SU-DHL-6 (cell line): Measurements from ENCODE around the gene QSOX2.

ENCODE experiments used
- H2AFZ ChIP-seq: fragments of 200-600 bp; sonication (generic); 2 replicates; pipeline ENCODE4 v1.6.1; 2014; ENCODE audit warnings: low read depth, mild to moderate bottlenecking, moderate library complexity, mixed read lengths, antibody characterized with exemption, low read length; ENCODE audit not compliant: severe bottlenecking
- H3F3A ChIP-seq: fragments of 200-600 bp; shearing (Covaris generic); 2 replicates; pipeline ENCODE4 v1.6.0; 2016; ENCODE audit warnings: antibody characterized with exemption, mild to moderate bottlenecking; ENCODE audit not compliant: insufficient read depth
- H3K27ac ChIP-seq: fragments of 200-600 bp; sonication (generic); 2 replicates; pipeline ENCODE4 v1.5.1; 2016; ENCODE audit warnings: low read depth, mild to moderate bottlenecking, low read length, moderate library complexity, mixed read lengths
- H3K27me3 ChIP-seq: fragments of 200-600 bp; sonication (generic), shearing (Covaris generic); 2 replicates; pipeline ENCODE4 v1.6.0; 2014; ENCODE audit warnings: mild to moderate bottlenecking, low read length
- H3K36me3 ChIP-seq: fragments of 200-600 bp; sonication (generic); 2 replicates; pipeline ENCODE4 v1.6.1; 2014; ENCODE audit warnings: mild to moderate bottlenecking, low read length, mixed read lengths
- H3K4me2 ChIP-seq: fragments of 300-600, 200-600 bp; shearing (Covaris generic), sonication (generic); 2 replicates; pipeline ENCODE4 v1.6.0; 2014; ENCODE audit warnings: low read length, low read depth, mild to moderate bottlenecking; ENCODE audit not compliant: poor library complexity, severe bottlenecking
- H3K4me3 ChIP-seq: fragments of 200-600 bp; sonication (generic); 2 replicates; pipeline ENCODE4 v1.5.1; 2014; ENCODE audit warnings: antibody characterized with exemption, low read length, mild to moderate bottlenecking, mixed read lengths; ENCODE audit not compliant: insufficient read depth, poor library complexity, severe bottlenecking
- H3K79me2 ChIP-seq: fragments of 200-600 bp; sonication (generic); 2 replicates; pipeline ENCODE4 v1.6.1; 2014; ENCODE audit warnings: mild to moderate bottlenecking, low read length, moderate library complexity; ENCODE audit not compliant: insufficient read depth
- H3K9ac ChIP-seq: fragments of 200-600 bp; sonication (generic); 2 replicates; pipeline ENCODE4 v1.7.0; 2014; ENCODE audit warnings: mild to moderate bottlenecking, low read length
- H3K9me2 ChIP-seq: fragments of 200-600 bp; sonication (generic); replicated peaks from 2 replicates; pipeline ENCODE4 v1.6.1; 2014; ENCODE audit warnings: low read length; ENCODE audit not compliant: insufficient read depth
- H3K9me3 ChIP-seq: fragments of 200-600 bp; sonication (generic); 2 replicates; pipeline ENCODE4 v1.6.1; 2014; ENCODE audit warnings: low read length, mixed read lengths; ENCODE audit not compliant: insufficient read depth
- H4K20me1 ChIP-seq: fragments of 200-600 bp; sonication (generic); 2 replicates; pipeline ENCODE4 v1.6.1; 2014; ENCODE audit warnings: low read depth, mild to moderate bottlenecking, antibody characterized with exemption, low read length, moderate library complexity, mixed read lengths
- CTCF ChIP-seq: fragments of 200-600 bp; sonication (generic); IDR thresholded peaks from one replicate; pipeline ENCODE4 v1.5.1; 2017; ENCODE audit warnings: antibody characterized with exemption, mild to moderate bottlenecking, low read length, moderate library complexity; ENCODE audit not compliant: insufficient read depth, poor library complexity, severe bottlenecking
- EZH2phosphoT487 ChIP-seq: fragments of 200-600 bp; sonication (generic), shearing (Covaris generic); conservative IDR thresholded peaks from 2 replicates; pipeline ENCODE4 v1.6.1; 2018; ENCODE audit warnings: mild to moderate bottlenecking, antibody characterized with exemption, low read length, moderate library complexity, mixed read lengths

The QSOX2 gene

DNA sequence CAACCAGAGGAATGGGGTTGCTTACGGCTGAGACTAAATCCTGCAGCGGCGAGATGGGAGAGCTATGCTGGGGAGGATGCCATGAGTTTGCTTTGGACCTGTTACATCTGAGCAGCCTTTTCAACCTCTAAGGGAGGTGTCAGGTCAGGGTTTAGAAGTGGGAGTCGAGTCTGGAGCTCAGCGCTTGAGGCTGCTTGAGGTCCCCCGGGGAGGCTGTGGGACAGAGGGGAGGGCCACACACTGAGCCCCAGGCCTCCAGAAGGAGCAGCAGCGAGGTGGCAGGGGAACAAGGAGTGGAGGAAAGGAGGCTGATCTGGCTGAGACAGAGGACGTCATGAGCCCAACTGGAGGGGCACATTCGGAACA is 1.9 kb upstream of the QSOX2 start:
- no peaks in the 10 kb centered on the region for H3K9me2 ChIP-seq
- H3K36me3 ChIP-seq = no peaks in the 10 kb centered on the region
- peaks cover 27% of the 10 kb centered on the region for H3K79me2 ChIP-seq
- H3K27ac ChIP-seq = no peak overlapping the region
- H3K4me2 ChIP-seq = no peak overlapping the region
- H3K27me3 ChIP-seq = no peaks in the 10 kb centered on the region
- H3F3A ChIP-seq = peaks cover 23% of the 10 kb centered on the region
- H4K20me1 ChIP-seq = no peaks in the 10 kb centered on the region
- no peak overlapping the region for H2AFZ ChIP-seq
- no peak for TF ChIP-seq EZH2phosphoT487
- no peak for TF ChIP-seq CTCF
- no peak overlapping the region for H3K4me3 ChIP-seq
- no peak overlapping the region for H3K9ac ChIP-seq
- no peaks in the 10 kb centered on the region for H3K9me3 ChIP-seq

DNA sequence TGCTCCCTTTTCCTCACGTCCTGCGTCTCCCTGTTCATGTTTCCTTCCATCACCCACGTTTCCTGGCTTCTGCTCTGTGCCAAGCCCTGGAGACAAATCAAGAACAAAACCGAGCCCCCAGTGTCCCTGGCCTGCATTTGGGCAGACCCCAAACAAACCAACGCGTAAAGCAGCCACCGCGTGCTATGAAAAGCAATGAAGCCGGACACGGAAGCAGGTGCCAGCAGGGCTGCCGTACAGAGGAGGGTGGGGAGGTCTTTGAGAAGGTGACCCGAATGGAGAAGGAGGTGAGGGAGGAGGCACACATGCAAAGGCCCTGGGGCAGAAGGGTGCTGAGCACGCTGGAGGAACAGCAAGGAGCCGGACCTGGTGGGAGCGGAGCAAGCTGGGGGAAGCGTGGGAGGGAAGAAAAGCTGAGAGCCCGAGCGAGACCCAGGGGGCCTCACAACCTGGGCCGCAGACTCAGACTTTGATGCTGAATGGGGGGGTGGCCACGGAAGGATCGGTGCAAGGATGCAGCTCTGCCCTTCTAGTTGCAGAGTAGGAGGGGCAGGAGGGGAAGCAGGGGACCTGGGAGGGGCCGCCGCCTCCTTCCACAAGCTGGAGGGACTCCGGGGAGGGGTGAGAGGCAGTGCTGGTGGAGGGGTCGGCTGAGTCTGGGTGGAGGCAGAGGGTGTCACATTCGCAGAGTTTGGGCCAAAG is 1.4 kb upstream of the QSOX2 start:
- no peaks in the 10 kb centered on the region for H3K9me3 ChIP-seq
- H3K9me2 ChIP-seq = no peaks in the 10 kb centered on the region
- TF ChIP-seq EZH2phosphoT487 (no peak), CTCF (no peak)
- H3K79me2 ChIP-seq = peaks cover 32% of the 10 kb centered on the region
- H3K4me3 ChIP-seq = no peak overlapping the region
- no peaks in the 10 kb centered on the region for H3K36me3 ChIP-seq
- H2AFZ ChIP-seq = no peak overlapping the region
- no peak overlapping the region for H3K9ac ChIP-seq
- no peak overlapping the region for H3K4me2 ChIP-seq
- no peaks in the 10 kb centered on the region for H4K20me1 ChIP-seq
- H3K27me3 ChIP-seq = no peaks in the 10 kb centered on the region
- no peak overlapping the region for H3K27ac ChIP-seq
- H3F3A ChIP-seq = peaks cover 23% of the 10 kb centered on the region

- H3K4me3 ChIP-seq = peak overlapping the region; percentile 82
- no peaks in the 10 kb centered on the region for H3K9me2 ChIP-seq
- H3K36me3 ChIP-seq = no peaks in the 10 kb centered on the region
- TF ChIP-seq CTCF (no peak), EZH2phosphoT487 (no peak)
- no peaks in the 10 kb centered on the region for H3K27me3 ChIP-seq
- peak overlapping the region; percentile 70 for H3K9ac ChIP-seq
- no peaks in the 10 kb centered on the region for H4K20me1 ChIP-seq
- H3K9me3 ChIP-seq = no peaks in the 10 kb centered on the region
- H2AFZ ChIP-seq = no peak overlapping the region
- H3K27ac ChIP-seq = peak overlapping the region; percentile 87
- H3K4me2 ChIP-seq = peak overlapping the region; percentile 94
- H3F3A ChIP-seq = peaks cover 30% of the 10 kb centered on the region
- peaks cover 53% of the 10 kb centered on the region for H3K79me2 ChIP-seq
Measured at GRCh38 chr9:136244969-136245218, 718 bp downstream of the QSOX2 start.
